Measurements from ENCODE around the gene ANTKMT.

DNA sequence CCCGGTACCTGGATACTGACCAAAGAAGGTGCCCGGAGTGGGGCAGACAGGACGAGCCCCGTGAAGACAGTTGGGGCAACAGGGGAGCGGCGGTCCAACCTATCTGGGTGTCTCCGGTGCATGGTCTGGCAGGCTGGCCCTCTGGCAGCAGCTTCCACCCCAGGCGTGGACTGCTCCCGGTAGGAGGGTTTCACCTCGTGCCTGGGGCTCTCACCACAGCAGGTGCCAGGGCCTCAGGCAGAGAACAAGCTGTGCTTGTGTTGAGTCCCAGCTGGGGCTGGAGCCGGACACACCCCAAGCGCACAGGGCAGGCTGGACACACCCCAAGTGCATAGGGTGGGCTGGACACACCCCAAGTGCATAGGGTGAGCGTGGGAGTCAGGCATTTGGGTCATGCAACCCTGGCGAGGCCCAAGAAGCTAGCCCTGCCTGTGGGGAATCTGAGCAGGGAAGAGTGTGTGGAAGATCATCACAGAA lies 13.8 kb upstream of the ANTKMT start:
- TF ChIP-seq CTCF (IDR thresholded peaks at IDR 0.05): no peak
- no peak for TF ChIP-seq EZH2 (IDR thresholded peaks at IDR 0.05)
